ENCODE measurements around the gene PSMD12. TPM values are rescaled to one million over a fixed set of nuclear protein-coding genes. Genes with fewer than 3 reads are reported as not detected.

PSMD12 gene
- total and polyA plus RNA-seq, 2 donors (not counting 3 experiments of a cell fraction or from before 2014, with no cell fraction given), result 14.1 to 73.0 TPM

- Histone ChIP-seq H3K4me3 (replicated peaks in 1 of 3; ENCODE audit: insufficient read depth in 1 of 3, low read depth in 1 of 3, low read length in 3 of 3) (no peak overlapping the region), H3K4me1 (ENCODE audit: control insufficient read depth, extremely low read depth, insufficient read depth, low read length) (peaks cover 5% of the 10 kb centered on the region), H4K20me1 (replicated peaks; ENCODE audit: control insufficient read depth, extremely low read depth, insufficient read depth, low read length) (no peaks in the 10 kb centered on the region), H3K9me3 (replicated peaks; ENCODE audit: control insufficient read depth, insufficient read depth, low read length) (no peaks in the 10 kb centered on the region), H2AFZ (ENCODE audit: low read depth, low read length) (no peak overlapping the region), H3K79me2 (ENCODE audit: control insufficient read depth, insufficient read depth, low read length) (no peaks in the 10 kb centered on the region), H3K27ac (ENCODE audit: insufficient read depth, low read depth, low read length) (no peak overlapping the region), H3K9me1 (replicated peaks; ENCODE audit: control insufficient read depth, extremely low read depth, insufficient read depth, low read length) (no peaks in the 10 kb centered on the region), H3K36me3 (ENCODE audit: control insufficient read depth in 2 of 2, extremely low read depth in 1 of 2, insufficient read depth in 2 of 2, low read length in 2 of 2) (no peaks in the 10 kb centered on the region), H3K9ac (replicated peaks; ENCODE audit: extremely low read depth, insufficient read depth, low read length) (no peak overlapping the region), H3K4me2 (ENCODE audit: insufficient read depth, low read length) (no peak overlapping the region), H3K27me3 (ENCODE audit: control insufficient read depth in 2 of 2, insufficient read depth in 2 of 2, low read length in 2 of 2) (no peaks in the 10 kb centered on the region)
- DNase-seq (ENCODE audit: low read depth, low spot score), result no peak
- POLR2A ChIA-PET, result no interaction called here
- no peak for FAIRE-seq
- intact Hi-C loops (cut with micrococcal nuclease), result no loop called here
- CTCF ChIA-PET, result no interaction called here
- dilution Hi-C loops (cut with MboI; ENCODE audit: extremely low pct_ligation_motif_present, low sequenced_read_pairs), result no loop called here
- no peak for TF ChIP-seq CTCF (IDR thresholded peaks at IDR 0.05; ENCODE audit: extremely low read depth in 1 of 2, insufficient read depth in 1 of 2, low read depth in 1 of 2, low read length in 2 of 2)
- no peak for TF ChIP-seq POLR2AphosphoS5 (IDR thresholded peaks at IDR 0.05; ENCODE audit: insufficient read depth, low read depth, low read length)
- no peak for TF ChIP-seq FOS (IDR thresholded peaks at IDR 0.05; ENCODE audit: borderline replicate concordance, insufficient read depth, low read length)
- no peak for TF ChIP-seq MAX (IDR thresholded peaks at IDR 0.05; ENCODE audit: insufficient read depth, insufficient read length)
- no peak for TF ChIP-seq MYC (IDR thresholded peaks at IDR 0.05; ENCODE audit: low read depth, low read length)
- no peak for TF ChIP-seq JUN (IDR thresholded peaks at IDR 0.05; ENCODE audit: borderline replicate concordance, insufficient read depth, insufficient read length, low read depth)
- TF ChIP-seq POLR2A (IDR thresholded peaks at IDR 0.05; ENCODE audit: low read depth, low read length), result no peak
- no peak for TF ChIP-seq EZH2 (IDR thresholded peaks at IDR 0.05; ENCODE audit: borderline replicate concordance, low read depth, low read length, severe bottlenecking)
- no peak for TF ChIP-seq GATA2 (IDR thresholded peaks at IDR 0.05; ENCODE audit: insufficient read depth, insufficient read length, low read depth, low read length)
- BruUV-seq (replicated peaks), result no TSS peak
Measured at GRCh38 chr17:67315865-67316264, 50.5 kb downstream of the PSMD12 start.
